HG03342 (cell line): Measurements from ENCODE around the gene ZNF521.
"Not testable (repeated sequence)": the region's sequence is repeated elsewhere in the genome, so short reads cannot be mapped to it uniquely, and the experiment has no call there.

ENCODE experiments used
- ATAC-seq: cut with Tn5 transposase; IDR thresholded peaks from one replicate; pipeline ENCODE4 v1.9.1; 2021; ENCODE audit warnings: mild to moderate bottlenecking, moderate library complexity; ENCODE audit not compliant: unreplicated experiment

The ZNF521 gene

DNA sequence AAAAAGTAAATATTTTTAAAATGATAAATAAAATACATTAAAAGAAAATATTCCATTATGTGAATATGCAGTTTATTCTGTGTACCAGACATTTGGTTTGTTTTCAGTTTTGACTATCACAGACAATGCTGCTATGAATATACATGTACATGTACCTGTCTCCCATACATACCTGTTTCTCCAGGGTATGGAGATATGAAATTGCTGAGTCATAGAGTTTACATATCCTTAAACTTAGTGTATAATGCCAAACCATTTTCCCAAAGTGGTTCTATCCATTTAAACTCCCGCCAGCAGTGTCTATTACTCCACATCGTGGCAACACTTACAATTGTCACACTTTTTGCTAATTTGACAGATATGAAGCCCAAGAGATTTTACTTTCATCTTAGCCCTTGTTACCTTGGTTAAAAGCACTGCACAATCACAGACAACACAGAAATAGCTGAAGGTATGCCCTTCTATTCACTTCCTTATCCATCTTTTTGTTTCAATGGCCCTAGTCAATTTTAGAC lies 56.3 kb downstream of the ZNF521 start:
- ATAC-seq = no peak

DNA sequence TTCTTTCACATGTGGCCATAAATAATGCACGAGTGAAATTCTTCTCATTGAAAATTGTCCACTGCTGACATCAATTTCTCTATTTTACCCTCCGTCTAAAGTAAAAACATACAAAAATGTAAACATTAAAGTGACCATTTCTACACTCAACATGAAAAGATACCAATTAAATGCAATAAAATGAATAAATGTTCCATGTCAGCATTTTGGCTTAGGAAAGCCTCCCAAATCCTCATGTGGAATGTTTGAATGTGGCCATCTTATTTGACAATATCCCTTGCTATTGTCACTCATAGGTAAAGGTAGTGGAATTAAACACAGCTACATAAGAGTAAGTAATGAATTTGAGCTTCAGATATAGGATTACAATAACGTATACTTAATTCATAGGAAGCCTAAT lies 60.8 kb downstream of the ZNF521 start:
- no peak for ATAC-seq

DNA sequence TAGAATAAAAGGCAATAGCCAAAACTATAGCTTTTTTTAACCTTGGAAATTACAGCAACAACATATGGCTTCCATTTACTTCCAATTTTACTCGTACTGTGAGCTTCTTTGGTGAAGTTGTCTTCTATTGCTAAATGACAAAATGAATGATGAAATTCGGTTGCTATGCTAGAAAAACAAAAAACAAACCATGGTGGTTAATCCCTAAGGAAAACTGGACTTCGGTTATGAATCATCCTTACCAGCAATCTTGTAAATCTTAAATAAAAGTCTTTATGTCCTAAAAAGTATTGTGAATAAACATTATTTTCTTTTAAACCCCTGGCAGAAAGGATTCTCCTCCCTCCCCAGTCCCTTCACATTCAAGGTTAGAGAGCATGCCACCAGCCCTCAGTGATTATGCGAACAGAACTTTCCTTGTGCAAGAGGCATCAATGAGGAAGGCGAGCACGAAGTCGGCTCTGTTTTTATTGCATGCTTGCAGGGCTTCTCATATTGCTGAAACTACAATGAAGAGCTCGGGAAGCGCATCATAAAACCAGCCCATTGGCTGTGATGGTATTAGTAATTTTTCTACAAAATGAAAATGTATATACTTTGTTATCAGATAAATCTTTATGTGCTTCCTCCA lies 62.9 kb downstream of the ZNF521 start:
- ATAC-seq = no peak

DNA sequence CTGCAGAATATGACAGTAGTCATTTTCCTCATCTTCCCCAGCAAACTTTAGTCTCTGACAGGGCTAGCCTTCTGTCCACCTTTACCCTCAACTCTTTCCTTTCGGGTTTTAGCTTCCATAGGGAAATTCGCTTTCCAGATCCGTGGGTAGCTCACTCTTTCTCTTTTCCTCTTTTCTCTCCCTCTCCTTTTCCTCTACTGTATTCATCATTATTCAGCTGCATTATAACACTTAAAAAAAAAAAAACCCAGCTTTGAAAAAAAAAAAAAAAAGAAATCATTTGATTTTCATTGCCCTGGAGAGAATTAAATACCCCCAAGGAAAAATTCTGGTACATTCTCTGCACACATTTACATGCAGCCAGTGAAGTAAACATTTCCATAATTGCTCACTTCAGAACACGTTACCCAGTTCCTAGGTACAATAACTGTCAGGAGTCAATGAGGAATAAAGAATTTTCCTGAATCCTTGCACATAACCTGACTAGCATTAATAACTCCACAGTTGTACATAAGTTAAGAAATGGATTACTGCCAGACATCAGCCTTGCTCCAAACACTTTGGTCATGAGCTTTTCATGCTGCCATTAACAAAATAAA lies 63.5 kb downstream of the ZNF521 start:
- no peak for ATAC-seq

DNA sequence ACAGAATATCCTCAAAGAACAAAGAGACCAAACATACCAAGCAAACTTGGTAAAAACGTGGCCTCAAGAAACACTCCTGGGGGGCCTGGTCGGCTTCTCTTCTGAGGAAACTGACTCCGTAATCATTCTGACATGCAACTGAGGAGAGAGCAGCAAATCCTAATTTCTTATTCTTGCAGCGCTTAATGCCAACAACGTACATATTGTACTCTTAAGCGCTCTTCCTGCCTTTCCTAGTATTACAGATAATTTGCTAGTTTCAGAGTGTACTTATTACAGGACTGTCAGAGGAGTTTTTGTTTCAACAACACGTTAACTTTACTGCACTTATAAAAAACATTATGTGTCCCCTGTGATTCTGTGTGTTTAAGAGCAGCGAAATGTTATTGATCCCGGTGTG lies 64.9 kb downstream of the ZNF521 start:
- ATAC-seq = no peak

DNA sequence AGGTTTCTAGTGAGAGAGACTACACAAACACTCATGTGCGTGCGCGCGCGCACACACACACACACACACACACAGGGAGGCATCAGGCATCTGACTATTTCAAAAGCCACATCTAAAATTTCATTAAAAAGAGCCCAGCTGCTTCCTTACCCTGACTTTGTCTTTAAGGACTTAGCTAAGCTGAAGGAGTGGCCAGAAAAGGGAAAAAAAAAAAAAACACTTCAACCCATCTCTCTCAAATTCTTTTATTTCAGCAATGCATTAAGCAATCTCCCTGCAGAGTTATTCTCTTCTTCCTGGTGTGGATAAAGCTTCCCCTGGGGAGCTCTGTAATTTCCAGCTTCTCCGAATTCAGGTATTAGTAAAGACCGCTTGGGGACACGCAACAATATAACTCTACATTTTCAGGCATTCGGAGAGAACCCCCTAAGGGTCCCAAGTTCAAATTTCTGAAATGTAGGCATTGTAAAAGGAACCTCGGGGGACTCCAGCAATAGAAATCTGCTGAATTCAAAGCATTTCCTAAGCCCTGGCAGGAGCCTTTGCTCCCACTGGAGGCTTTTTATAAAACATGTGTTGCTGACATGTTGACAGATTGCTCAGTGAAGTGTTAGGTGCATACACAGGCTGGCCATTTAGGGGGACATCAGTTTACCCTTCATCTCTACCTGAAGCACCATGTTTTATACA lies 67.0 kb downstream of the ZNF521 start:
- ATAC-seq = no peak

DNA sequence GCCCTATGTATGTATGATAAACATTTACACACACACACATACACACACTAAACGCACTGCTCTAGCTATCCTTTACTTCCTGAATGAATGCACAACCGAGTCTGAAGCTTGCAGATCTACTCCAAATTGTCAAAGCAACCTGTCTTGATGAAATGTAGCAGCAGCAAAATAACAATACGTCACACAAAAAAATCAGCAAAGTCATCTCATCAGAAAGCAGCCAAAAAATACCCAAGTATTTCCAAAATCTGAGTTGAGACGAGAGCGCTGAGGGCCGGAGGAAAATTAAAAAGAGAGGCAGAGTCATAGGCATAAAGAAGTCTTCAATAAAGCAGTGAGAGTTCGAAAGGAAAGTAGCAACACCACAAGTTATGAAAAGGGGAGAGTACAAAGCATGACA lies 67.7 kb downstream of the ZNF521 start:
- no peak for ATAC-seq

DNA sequence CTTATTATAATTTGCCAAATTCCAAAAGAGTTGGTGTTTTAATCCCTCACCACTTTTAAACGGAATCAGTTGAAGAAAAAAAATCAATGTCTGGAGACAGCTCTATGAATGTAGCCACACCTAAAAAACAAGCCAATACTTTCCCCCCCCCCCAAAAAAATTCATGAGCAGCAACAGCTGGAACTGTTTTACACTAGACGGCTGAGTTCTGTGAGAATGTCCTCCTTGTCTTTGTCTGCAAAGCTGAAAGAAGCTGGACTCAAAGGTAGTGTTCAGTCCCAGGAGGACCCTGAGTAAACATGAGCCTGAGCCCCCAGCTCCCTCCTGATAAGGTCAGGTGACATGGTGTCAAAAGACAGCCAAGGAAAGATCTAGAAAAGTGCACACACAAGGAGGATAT lies 68.2 kb downstream of the ZNF521 start:
- ATAC-seq = no peak

DNA sequence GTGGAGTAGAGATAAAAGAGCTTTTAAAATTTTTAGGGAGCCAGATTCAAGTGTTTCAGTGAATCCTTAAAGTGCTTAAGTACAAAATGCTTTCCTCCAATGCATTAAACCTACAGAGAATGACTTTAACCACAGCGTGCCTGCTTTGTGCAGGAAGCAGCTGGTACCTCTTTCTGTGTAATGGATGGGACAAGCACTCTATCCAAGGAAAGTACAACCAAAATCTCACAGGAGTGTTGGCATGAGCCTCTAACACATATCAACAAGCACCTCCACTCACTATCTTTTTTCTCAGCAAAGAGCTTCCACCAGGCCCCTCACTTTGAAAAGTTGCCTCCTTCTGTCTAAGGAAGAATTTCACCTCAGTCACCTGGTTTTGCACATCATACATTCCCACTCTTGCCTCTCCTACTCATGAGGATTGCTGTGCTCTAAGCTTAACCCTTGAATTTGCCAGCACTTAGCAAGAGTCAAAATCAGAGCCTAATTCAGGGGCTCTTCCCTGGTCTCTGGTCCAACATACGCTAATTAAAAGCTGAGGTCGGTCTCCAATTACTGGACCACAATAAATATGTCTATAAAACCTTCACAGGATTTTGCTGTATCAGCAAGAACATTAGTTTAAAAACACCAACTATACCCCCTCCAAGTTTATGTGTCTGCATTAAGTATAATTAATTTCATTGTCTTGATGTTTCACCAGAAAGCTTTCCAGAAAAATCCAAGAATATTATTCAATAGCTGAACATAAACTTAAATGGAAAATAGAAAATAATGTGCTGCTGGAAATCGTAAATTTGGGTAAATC lies 68.9 kb downstream of the ZNF521 start:
- no peak for ATAC-seq

DNA sequence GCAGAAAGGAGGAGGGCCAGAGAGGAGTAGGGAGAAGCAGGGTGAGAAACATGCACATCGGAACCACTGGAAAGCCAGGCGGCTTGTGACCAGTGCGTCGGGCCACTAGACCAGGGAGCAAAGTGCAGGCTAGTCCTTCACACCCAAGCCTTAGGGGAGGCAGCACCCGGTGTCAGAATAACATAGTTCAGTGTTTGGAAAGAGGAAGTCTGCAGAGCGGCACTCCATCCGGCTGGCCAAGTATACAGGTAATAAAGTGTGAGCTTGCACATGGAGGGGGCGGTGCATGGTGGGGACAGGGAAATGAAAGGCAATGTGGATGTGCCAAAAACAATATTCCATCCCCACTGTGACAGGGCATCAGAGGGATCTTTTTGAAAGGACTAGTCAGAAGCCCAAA lies 69.7 kb downstream of the ZNF521 start:
- no peak for ATAC-seq

DNA sequence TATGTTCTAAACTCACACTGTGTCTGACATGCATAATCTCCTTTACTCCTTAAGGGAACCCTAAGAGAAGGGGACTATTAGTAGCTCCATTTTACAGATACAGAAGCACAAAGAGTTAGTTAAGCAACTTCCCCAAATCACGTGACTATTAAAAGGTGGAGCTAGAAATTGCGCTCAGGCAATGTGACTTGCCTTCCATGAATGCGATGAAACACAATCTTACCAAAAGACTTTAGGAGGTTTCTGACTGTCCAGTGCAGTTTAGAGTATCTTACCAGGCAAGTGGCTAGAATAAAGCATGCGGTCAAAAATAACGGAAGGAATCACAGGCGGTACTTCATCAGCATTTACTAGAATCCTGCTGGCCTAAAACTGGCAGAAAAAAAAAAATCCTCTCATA lies 70.4 kb downstream of the ZNF521 start:
- no peak for ATAC-seq

DNA sequence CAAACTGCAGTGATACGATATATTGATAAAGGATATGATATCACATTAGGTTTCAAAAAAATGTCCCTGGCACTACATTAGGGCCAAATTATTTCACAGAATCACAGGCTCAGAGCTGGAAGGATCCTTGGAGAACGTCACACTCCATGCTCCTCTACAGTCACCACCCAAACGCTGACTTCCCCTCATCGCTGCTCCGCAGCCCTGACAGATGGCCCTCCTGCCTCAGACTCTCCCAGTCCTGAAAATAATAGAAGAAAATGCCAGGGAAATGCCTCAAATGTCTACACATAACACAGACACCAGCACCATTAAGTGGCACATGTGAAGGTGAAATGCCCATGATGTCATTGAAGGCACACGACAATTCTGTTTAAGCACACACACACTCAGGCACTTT lies 72.0 kb downstream of the ZNF521 start:
- ATAC-seq = no peak

DNA sequence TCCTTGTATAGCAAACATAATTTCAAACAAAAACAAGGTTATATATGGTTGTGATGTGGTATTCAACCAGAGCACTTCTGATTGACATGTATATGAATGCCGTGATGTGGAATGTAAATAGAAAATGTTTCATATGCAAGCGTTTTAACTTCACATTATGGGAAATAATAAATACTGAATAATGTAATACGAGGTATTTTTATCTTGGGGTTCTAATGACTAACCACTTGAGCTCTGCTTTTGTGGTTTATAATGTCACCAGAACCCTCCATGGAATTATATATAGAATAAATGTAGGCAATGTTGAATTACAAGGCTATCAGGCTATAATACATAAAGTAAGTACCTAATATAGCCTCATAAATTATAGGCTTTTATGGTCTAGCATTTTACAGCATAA lies 72.4 kb downstream of the ZNF521 start:
- no peak for ATAC-seq

DNA sequence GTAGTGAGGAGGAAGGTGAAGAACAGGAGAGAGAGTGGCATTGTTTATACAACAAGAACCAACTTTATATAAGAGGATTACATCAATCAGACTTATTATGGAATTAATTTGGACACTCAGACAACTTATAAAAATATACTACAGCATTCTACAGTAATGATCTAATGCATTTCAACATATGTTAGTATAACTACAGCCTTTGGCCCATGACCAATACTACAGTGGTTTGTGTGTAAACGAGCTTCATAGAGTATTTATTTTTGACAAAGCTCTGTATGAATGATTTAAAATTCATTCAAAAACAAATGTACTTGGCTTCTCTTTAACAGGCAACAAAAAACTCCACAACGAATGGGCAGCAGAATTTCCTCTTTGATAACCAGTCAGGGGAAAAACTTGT lies 72.8 kb downstream of the ZNF521 start:
- ATAC-seq = no peak

DNA sequence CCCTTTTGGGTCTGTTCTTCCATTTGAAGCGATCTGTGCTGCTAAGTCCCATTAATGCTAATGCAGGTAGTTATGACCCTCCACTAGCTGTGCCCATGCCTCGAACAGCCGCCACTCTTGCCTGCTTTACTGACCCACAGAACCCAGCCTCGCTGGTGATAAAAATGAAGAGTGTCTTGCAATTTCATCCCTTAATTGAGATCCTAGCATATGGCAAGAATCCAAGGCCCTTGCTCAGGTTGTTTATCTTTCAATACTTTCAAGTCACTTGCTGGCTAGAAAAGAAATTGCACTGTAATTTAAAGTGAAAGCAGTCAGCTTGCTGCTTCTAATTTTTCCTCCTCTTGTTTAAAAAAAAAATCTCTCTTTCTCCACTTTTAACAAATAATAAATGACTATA lies 73.6 kb downstream of the ZNF521 start:
- ATAC-seq = no peak

DNA sequence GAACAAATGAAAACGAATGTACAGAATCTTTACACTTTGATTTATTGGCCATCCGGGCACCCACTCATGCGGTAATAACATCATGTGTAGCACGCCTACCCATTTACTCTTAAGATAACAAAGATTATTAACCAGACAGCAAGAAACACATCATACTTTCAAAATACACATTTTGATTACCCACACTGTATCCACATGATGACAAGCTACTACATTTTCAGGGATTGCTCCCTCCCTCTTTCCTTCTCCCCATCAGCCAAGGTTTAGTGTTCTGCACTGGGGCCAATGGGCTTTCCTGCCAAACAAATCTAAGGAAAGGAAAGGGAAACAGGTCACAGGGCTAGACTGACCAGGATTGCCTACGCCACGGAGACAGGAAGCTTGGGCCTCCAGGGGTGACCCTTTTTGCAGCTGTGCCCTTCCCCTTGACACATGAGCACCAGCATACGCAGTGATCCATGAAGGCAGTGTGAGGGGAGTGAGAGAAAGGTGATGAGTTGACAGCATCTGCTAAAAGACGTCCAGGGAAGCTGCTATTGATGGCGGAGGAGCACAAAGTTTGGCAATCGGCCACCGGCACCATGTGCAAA lies 76.5 kb downstream of the ZNF521 start:
- no peak for ATAC-seq

DNA sequence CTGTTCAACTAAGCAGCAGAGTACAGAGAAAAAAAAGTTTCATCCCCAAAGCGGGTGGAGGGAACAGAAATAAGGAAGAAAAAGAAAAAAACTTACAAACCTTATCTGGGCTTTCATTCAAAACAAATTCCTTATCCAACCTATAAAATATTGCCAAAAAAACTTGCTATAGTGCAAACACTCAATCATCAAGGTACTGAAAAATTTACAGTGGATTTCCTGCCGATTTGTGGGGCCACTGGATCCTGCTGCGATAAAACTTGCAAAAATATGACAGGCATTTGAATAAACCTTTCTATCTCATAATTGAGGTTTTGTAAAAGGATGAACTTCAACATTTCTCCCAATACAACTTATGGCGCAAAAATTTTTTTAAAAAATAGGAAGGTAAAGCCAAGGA lies 77.0 kb downstream of the ZNF521 start:
- ATAC-seq = no peak

DNA sequence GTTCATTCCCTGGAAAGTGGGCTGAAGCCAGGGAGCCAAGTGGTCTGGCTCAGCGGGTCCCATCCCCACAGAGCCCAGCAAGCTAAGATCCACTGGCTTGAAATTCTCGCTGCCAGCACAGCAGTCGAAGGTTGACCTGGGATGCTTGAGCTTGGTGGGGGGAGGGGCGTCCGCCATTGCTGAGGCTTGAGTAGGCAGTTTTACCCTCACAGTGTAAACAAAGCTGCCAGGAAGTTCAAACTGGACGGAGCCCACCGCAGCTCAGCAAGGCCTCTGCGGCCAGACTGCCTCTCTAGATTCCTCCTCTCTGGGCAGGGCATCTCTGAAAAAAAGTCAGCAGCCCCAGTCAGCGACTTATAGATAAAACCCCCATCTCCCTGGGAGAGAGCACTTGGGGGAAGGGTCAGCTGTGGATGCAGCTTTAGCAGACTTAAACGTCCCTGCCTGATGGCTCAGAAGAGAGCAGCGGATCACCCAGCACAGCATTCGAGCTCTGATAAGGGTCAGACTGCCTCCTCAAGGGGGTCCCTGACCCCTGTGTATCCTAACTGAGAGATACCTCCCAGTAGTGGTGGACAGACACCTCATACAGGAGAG lies 84.9 kb downstream of the ZNF521 start:
- ATAC-seq = not testable (repeated sequence)

DNA sequence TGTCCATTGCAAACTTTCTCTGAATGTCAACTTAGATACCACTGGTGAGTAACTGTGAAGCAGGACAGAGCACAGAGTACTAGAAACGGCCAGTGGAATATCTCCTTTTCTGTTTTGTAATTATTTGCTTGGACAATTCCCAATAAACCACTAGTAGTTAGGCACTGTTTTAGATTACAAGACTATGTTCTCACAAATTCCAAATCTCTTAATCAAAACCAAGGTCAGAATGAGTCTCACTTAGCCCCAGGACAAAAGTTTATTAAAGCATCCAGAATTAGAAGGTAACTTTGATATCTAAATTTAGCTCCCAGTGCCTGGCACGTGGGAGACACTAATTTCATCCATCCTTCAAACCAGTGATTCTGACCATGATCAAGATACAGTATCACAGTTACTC lies 89.0 kb downstream of the ZNF521 start:
- no peak for ATAC-seq

DNA sequence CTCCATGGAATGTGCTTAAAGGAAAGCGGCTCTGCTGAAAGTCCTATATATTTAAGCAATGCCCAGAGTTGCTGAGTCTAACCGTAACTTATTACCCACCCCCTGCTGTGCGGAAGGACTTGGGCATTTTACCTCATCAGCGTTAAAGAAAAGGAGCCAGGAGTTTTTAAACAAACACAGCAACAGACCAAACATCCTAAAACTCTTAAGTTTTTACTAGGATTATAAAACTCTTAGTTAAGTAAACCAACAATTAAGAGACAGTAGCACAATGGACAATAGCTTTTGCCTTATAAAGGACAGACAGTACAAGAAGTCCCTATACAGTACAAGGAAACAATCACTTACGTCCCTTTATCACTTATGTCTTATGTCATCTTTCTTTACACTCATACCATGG lies 90.2 kb downstream of the ZNF521 start:
- no peak for ATAC-seq

DNA sequence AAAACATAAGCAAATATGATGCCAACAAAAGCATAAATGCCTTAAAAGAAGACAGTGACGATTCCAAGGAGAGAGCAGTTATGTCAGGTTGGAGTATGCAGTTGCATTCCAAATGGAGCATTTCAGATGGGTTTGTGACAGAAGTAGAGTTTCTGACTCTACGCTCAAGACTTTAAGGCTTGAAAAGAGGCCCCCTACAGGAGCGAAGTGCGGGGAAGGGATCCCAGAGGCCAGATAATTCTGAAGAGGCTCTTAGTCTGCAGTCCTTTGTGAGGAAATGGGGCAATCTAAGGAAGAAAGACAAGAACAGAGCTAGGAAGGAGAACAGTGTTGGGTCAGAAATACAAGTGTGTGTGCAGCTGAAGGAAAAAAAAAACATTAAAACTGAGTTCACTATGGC lies 95.5 kb downstream of the ZNF521 start:
- ATAC-seq = no peak
